ENCODE data around the gene FBXO46. TPM values are rescaled to one million over a fixed set of nuclear protein-coding genes. Genes with fewer than 3 reads are reported as not detected.

Gene FBXO46
- total RNA-seq, 1 experiment from 2014 or later = 18.8 TPM

DNA sequence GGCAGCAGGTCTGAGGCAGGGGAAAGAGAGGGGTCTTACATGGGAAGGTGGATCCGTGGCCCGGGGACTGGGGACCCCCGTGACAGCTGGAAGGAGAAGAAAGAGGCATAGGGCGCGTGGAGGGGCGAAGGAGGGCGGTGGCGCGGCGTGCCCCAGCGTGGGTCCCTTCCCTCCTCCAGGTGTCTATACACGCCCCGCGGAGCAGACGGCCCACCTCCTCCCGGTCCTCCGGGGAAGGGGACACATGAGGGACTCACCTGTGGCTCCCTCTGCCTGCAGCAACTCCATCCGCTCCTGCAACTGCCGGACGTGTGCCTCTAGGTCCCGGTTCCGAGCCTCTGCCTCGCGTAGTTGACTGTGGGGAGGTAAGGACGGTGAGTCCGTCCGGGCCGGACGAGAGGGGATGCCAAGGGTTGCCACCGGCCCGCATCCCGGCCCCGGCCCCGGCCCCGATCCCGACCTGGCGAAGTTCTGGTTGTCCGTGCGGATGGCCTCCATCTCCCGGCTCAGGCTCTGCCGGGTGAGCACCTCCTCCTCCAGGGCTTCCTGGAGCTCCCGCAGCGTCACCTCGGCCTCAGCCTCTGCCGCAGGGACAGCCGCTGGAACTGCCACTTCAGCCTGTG is 40.7 kb upstream of the FBXO46 start:
- Histone ChIP-seq H3K27me3 (replicated peaks; ENCODE audit: insufficient read depth, low read depth, low read length, poor library complexity) (no peaks in the 10 kb centered on the region), H3K9me3 (ENCODE audit: low read depth, low read length, poor library complexity, severe bottlenecking) (no peaks in the 10 kb centered on the region), H3K4me3 (ENCODE audit: low read depth, low read length, poor library complexity, severe bottlenecking) (peak overlapping the region; percentile 53), H3K4me1 (ENCODE audit: insufficient read depth, low read length, poor library complexity, severe bottlenecking) (peaks cover 13% of the 10 kb centered on the region), H3K36me3 (ENCODE audit: insufficient read depth, low read length, poor library complexity, severe bottlenecking) (peaks cover under 1% of the 10 kb centered on the region), H3K27ac (ENCODE audit: low read depth, low read length, poor library complexity, severe bottlenecking) (peak overlapping the region; percentile 86)
- POLR2A ChIA-PET (ENCODE audit: low non-redundant PET) = no interaction called here
- TF ChIP-seq EZH2 (IDR thresholded peaks at IDR 0.05; ENCODE audit: borderline replicate concordance, low read depth, low read length, poor library complexity, severe bottlenecking) = no peak
- TF ChIP-seq CTCF (conservative IDR thresholded peaks at IDR 0.05; ENCODE audit: low read depth, low read length) = no peak
- intact Hi-C loops (cut with micrococcal nuclease; ENCODE audit: unreplicated experiment) = loop anchor here (10.0 kb wide), 1 partner anchor 77 kb away; the partner anchor contains the start of genes QPCTL and SNRPD2
- CTCF ChIA-PET = no interaction called here
- no TSS peak for BruUV-seq (replicated peaks)
- DNase-seq (ENCODE audit: low spot score) = no peak

- no peaks in the 10 kb centered on the region for H3K27me3 ChIP-seq (replicated peaks; ENCODE audit: insufficient read depth, low read depth, low read length, poor library complexity)
- ChIA-PET POLR2A (ENCODE audit: low non-redundant PET) (interaction anchor here (0.6 kb wide), 1 partner anchor 50 kb away, joined by 7 read pairs; no protein-coding TSS in a partner anchor), CTCF (interaction anchor here (0.6 to 3.0 kb wide), 13 partner anchors 9 to 768 kb away, joined by 3 to 17 read pairs (median 4); no protein-coding TSS in a partner anchor)
- peaks cover 13% of the 10 kb centered on the region for H3K4me1 ChIP-seq (ENCODE audit: insufficient read depth, low read length, poor library complexity, severe bottlenecking)
- H3K4me3 ChIP-seq (ENCODE audit: low read depth, low read length, poor library complexity, severe bottlenecking) = peak overlapping the region; percentile 53
- no peaks in the 10 kb centered on the region for H3K36me3 ChIP-seq (ENCODE audit: insufficient read depth, low read length, poor library complexity, severe bottlenecking)
- no peaks in the 10 kb centered on the region for H3K9me3 ChIP-seq (ENCODE audit: low read depth, low read length, poor library complexity, severe bottlenecking)
- peak; percentile 99 for DNase-seq (ENCODE audit: low spot score)
- peak overlapping the region; percentile 86 for H3K27ac ChIP-seq (ENCODE audit: low read depth, low read length, poor library complexity, severe bottlenecking)
- TF ChIP-seq CTCF (conservative IDR thresholded peaks at IDR 0.05; ENCODE audit: low read depth, low read length) (peak; percentile 96), EZH2 (IDR thresholded peaks at IDR 0.05; ENCODE audit: borderline replicate concordance, low read depth, low read length, poor library complexity, severe bottlenecking) (no peak)
- intact Hi-C loops (cut with micrococcal nuclease; ENCODE audit: unreplicated experiment) = loop anchor here (10.0 kb wide), 1 partner anchor 76 kb away; the partner anchor contains the start of genes QPCTL and SNRPD2
- no TSS peak for BruUV-seq (replicated peaks)
Measured at GRCh38 chr19:45770192-45771101, 39.8 kb upstream of the FBXO46 start.

DNA sequence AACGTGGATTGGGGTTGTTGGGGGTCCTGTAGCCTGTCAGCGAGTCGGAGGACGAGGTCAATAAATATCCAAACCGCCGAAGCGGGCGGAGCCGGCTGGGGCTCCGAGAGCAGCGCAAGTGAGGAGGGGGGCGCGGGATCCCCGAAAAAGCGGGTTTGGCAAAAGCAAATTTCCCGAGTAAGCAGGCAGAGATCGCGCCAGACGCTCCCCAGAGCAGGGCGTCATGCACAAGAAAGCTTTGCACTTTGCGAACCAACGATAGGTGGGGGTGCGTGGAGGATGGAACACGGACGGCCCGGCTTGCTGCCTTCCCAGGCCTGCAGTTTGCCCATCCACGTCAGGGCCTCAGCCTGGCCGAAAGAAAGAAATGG is 39.1 kb upstream of the FBXO46 start:
- no TSS peak for BruUV-seq (replicated peaks)
- DNase-seq (ENCODE audit: low spot score) = peak; percentile 68
- no peaks in the 10 kb centered on the region for H3K27me3 ChIP-seq (replicated peaks; ENCODE audit: insufficient read depth, low read depth, low read length, poor library complexity)
- CTCF ChIA-PET = interaction anchor here (0.6 to 3.0 kb wide), 7 partner anchors 9 to 128 kb away, joined by 3 to 17 read pairs (median 5); no protein-coding TSS in a partner anchor
- peak overlapping the region; percentile 53 for H3K4me3 ChIP-seq (ENCODE audit: low read depth, low read length, poor library complexity, severe bottlenecking)
- POLR2A ChIA-PET (ENCODE audit: low non-redundant PET) = interaction anchor here (0.5 to 0.9 kb wide), 4 partner anchors 9 to 1579 kb away, joined by 3 to 12 read pairs (median 8); partner anchors contain the start of genes DHX34, FBXO46 and QPCTL
- H3K9me3 ChIP-seq (ENCODE audit: low read depth, low read length, poor library complexity, severe bottlenecking) = no peaks in the 10 kb centered on the region
- H3K27ac ChIP-seq (ENCODE audit: low read depth, low read length, poor library complexity, severe bottlenecking) = peak overlapping the region; percentile 86
- no peaks in the 10 kb centered on the region for H3K36me3 ChIP-seq (ENCODE audit: insufficient read depth, low read length, poor library complexity, severe bottlenecking)
- H3K4me1 ChIP-seq (ENCODE audit: insufficient read depth, low read length, poor library complexity, severe bottlenecking) = peaks cover 14% of the 10 kb centered on the region
- TF ChIP-seq EZH2 (IDR thresholded peaks at IDR 0.05; ENCODE audit: borderline replicate concordance, low read depth, low read length, poor library complexity, severe bottlenecking) = no peak
- no peak for TF ChIP-seq CTCF (conservative IDR thresholded peaks at IDR 0.05; ENCODE audit: low read depth, low read length)
- intact Hi-C loops (cut with micrococcal nuclease; ENCODE audit: unreplicated experiment) = loop anchor here (10.0 kb wide), 1 partner anchor 75 kb away; the partner anchor contains the start of genes QPCTL and SNRPD2

Data from A673 (cell line).